ENCODE results near the gene APC2. TPM values are rescaled to one million over a fixed set of nuclear protein-coding genes. Genes with fewer than 3 reads are reported as not detected.

APC2 gene, protein sequence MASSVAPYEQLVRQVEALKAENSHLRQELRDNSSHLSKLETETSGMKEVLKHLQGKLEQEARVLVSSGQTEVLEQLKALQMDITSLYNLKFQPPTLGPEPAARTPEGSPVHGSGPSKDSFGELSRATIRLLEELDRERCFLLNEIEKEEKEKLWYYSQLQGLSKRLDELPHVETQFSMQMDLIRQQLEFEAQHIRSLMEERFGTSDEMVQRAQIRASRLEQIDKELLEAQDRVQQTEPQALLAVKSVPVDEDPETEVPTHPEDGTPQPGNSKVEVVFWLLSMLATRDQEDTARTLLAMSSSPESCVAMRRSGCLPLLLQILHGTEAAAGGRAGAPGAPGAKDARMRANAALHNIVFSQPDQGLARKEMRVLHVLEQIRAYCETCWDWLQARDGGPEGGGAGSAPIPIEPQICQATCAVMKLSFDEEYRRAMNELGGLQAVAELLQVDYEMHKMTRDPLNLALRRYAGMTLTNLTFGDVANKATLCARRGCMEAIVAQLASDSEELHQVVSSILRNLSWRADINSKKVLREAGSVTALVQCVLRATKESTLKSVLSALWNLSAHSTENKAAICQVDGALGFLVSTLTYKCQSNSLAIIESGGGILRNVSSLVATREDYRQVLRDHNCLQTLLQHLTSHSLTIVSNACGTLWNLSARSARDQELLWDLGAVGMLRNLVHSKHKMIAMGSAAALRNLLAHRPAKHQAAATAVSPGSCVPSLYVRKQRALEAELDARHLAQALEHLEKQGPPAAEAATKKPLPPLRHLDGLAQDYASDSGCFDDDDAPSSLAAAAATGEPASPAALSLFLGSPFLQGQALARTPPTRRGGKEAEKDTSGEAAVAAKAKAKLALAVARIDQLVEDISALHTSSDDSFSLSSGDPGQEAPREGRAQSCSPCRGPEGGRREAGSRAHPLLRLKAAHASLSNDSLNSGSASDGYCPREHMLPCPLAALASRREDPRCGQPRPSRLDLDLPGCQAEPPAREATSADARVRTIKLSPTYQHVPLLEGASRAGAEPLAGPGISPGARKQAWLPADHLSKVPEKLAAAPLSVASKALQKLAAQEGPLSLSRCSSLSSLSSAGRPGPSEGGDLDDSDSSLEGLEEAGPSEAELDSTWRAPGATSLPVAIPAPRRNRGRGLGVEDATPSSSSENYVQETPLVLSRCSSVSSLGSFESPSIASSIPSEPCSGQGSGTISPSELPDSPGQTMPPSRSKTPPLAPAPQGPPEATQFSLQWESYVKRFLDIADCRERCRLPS (N-terminal part only)
- total RNA-seq = 0.22 TPM
- long read RNA-seq, partial matches to known transcripts = 0 of 4 reads
- long read RNA-seq, other reads (novel, unspliced or antisense) = 4 of 4 reads

DNA sequence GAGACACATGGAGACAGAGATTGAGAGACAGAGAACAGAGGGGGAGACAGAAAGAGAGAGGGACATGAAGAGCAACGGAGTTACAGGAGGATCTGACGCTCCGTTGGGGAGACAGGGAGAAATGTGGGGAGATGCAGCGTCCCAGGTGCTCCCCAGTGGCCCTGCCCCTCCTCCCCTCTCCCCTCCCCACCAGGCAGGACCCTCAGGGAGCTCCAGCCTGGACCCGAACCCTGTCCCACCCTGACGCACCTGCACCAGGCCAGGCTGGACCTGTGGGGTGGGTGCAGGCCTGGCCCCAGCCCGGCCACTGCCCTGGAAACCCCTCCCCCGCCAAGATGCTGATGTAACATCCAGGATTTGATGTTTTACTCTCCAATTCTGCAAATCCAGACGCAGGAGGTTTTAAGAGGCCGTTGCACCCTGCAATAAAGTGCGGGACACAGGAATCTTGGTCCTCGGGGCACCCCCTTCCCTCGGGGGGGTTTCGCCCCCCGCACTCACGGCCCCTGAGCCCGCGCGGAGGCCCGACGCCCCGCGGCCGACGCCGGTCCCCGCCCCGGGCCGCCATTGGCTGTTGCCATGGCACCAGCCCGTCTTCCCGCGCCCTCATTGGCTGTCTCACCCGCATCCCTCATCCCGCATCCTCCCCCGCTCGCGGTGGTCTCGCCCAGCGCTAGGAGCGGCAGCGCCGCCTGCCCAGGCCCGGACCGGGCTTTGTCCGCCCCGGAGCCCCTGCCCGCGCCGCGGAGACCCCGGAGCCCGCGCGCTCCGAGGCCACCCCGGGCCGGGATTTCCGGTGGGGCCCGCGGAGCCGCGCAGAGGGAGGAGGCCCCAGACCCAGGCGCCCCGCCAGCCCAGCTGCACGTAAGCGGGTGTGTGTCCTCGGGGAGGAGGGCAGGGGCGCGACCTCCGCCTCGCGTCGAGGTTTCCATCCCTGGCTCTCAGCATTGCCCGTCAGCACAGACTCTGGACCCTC lies at the start of gene APC2:
Gene APC2, plus strand, starts transcription at position 655 of the 976 bp plus-strand sequence. CDS start 2,881 bp downstream, outside the sequence.
- peaks cover 96% of the 10 kb centered on the region for H3K27me3 ChIP-seq (ENCODE audit: low read depth)
- no peaks in the 10 kb centered on the region for H3K9me3 ChIP-seq (replicated peaks)
- H3K4me3 ChIP-seq = no peak within 1 kb of the TSS
- no peak within 1 kb of the TSS for H3K27ac ChIP-seq (replicated peaks)
- H3K36me3 ChIP-seq = no peaks in the 10 kb centered on the region
- TF ChIP-seq, protein P1, sequence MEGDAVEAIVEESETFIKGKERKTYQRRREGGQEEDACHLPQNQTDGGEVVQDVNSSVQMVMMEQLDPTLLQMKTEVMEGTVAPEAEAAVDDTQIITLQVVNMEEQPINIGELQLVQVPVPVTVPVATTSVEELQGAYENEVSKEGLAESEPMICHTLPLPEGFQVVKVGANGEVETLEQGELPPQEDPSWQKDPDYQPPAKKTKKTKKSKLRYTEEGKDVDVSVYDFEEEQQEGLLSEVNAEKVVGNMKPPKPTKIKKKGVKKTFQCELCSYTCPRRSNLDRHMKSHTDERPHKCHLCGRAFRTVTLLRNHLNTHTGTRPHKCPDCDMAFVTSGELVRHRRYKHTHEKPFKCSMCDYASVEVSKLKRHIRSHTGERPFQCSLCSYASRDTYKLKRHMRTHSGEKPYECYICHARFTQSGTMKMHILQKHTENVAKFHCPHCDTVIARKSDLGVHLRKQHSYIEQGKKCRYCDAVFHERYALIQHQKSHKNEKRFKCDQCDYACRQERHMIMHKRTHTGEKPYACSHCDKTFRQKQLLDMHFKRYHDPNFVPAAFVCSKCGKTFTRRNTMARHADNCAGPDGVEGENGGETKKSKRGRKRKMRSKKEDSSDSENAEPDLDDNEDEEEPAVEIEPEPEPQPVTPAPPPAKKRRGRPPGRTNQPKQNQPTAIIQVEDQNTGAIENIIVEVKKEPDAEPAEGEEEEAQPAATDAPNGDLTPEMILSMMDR (IDR thresholded peaks at IDR 0.05; ENCODE audit: borderline replicate concordance) = no peak
- no peak for DNase-seq
- intact Hi-C loops (cut with micrococcal nuclease) = no loop called here
- peaks cover 49% of the 10 kb centered on the region for H3K4me1 ChIP-seq

DNA sequence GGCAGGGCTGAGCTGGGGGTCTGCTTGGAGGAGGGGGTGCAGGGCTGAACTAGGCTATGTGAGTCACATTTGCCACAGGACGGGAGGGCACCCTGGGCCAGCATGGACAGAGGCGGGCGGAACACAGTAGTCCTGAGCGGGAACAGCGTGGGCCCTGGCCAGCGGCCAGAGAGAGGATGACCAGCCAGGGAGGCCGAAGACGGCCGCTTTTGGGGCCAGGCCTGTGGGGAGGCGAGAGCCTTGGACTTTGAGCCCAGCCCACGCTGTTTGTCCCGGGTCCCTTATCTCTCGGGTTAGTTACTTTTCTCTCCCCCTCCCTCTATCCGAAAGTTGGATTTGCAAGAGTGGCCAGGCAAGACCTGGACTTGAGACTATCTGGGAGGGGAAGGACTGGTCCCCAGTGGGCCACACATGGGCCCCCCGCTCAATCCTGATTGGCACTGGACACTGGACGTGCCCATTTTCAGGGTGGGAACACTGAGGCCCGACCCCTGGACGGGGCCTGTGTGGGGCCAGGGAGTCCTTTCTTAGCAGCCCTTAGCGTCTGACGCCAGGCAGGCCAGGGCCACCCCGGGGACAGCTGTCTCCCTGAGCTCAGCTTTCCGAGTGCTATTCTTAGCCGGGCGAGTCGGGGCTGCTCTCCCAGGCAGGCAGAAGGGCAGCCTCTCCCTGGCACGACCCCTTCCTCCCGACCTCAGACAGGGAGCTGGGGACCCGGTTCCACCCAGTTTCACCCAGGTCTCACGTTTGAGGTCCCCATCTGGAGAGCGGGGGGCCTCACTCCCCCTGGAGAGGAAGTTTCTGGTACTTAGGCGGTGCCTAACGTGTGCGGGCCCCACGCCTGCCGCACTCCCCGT lies 49.4 kb upstream of the APC2 start:
- Histone ChIP-seq H3K4me3 (peak overlapping the region; percentile 80), H3K9me3 (replicated peaks) (no peaks in the 10 kb centered on the region), H3K27ac (replicated peaks) (peak overlapping the region; percentile 83), H3K27me3 (ENCODE audit: low read depth) (peaks cover 8% of the 10 kb centered on the region), H3K4me1 (peaks cover 54% of the 10 kb centered on the region), H3K36me3 (no peaks in the 10 kb centered on the region)
- TF ChIP-seq, protein P1 (IDR thresholded peaks at IDR 0.05; ENCODE audit: borderline replicate concordance) = no peak
- intact Hi-C loops (cut with micrococcal nuclease) = no loop called here
- peak; percentile 71 for DNase-seq

DNA sequence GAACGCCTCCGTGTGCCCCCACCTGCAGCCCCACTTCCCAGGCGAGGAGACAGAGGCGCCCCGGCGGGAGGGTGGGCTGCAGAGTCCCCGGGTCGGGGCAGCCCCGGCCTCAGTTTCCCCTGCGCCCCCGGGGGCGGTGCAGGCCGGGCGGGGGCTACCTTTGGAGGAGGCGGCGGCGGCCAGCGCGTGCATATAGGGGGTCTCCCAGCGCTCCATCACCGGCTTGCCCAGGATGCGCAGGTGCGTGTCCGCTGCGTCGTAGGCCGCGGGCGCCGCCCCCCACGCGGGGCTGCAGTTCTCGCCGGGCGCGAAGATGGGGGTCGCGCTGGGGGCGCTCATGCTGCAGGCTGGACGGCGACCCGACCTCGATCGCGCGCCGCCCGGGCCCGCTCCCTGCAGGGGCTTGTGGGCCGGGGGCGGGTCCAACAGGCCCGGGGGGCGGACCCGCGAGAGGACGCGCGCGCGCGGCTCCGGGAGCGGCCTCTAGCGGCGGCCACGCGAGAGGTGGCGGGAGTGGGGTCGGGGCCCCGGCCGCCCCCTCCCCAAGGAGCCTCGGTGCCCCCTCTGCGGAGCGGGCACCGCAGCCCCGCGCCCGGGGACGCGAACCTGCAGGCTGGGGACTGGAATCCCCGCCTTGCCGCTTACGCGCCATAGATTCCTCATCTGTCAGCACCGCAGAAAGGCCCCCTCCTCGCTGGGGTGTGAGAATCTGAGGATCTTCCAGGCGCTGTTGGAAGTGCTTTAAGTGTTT lies 48.6 kb upstream of the APC2 start, which contains the start of gene GAMT:
Gene GAMT, minus strand, starts transcription at position 405 of the 751 bp plus-strand sequence. Its CDS starts 66 bp downstream, at position 339.
- Histone ChIP-seq H3K4me1 (peaks cover 47% of the 10 kb centered on the region), H3K27me3 (ENCODE audit: low read depth) (peaks cover 8% of the 10 kb centered on the region), H3K9me3 (replicated peaks) (no peaks in the 10 kb centered on the region), H3K27ac (replicated peaks) (peak within 1 kb of the TSS; percentile 83), H3K36me3 (no peaks in the 10 kb centered on the region), H3K4me3 (peak within 1 kb of the TSS; percentile 80)
- peak; percentile 55 for DNase-seq
- intact Hi-C loops (cut with micrococcal nuclease) = no loop called here
- TF ChIP-seq, protein P1 (IDR thresholded peaks at IDR 0.05; ENCODE audit: borderline replicate concordance) = peak; percentile 79

DNA sequence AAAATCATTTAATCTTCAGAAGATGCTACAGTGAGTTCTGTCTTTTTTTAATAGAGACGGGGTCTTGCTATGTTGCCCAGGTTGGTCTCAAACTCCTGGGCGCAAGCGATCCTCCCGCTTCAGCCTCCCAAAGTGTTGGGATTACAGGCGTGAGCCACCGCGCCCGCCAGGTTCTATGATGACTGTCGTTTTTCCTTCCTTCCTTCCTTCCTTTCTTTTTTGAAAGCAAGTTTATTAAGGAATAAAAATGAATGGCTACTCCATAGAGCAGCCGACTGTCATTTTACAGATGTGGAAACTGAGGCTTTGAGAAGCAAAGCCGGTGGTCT lies 48.1 kb upstream of the APC2 start:
- Histone ChIP-seq H3K36me3 (no peaks in the 10 kb centered on the region), H3K27ac (replicated peaks) (peak overlapping the region; percentile 83), H3K27me3 (ENCODE audit: low read depth) (peaks cover 8% of the 10 kb centered on the region), H3K9me3 (replicated peaks) (no peaks in the 10 kb centered on the region), H3K4me1 (peaks cover 47% of the 10 kb centered on the region), H3K4me3 (peak overlapping the region; percentile 80)
- TF ChIP-seq, protein P1 (IDR thresholded peaks at IDR 0.05; ENCODE audit: borderline replicate concordance) = no peak
- DNase-seq = no peak
- intact Hi-C loops (cut with micrococcal nuclease) = no loop called here

Data from left ventricle myocardium inferior (tissue), 1 donor.